Trophoblast cell (in vitro differentiated cells and primary cell): ENCODE measurements around the gene ITGA5.

Experiments
- DNase-seq, 2 donors: peaks; one replicate each; pipeline ENCODE4 v3.0.0-alpha.2; 2016
- H2AFZ ChIP-seq: 2 replicates; pipeline ENCODE4 v1.6.1; 2013; ENCODE audit warnings: low read length, moderate library complexity, mild to moderate bottlenecking; ENCODE audit not compliant: insufficient read depth, poor library complexity
- H2AK5ac ChIP-seq: 2 replicates; pipeline ENCODE4 v1.6.1; 2013; ENCODE audit warnings: mild to moderate bottlenecking, low read length
- H2BK120ac ChIP-seq: 2 replicates; pipeline ENCODE4 v1.6.1; 2013; ENCODE audit warnings: low read length, mild to moderate bottlenecking, moderate library complexity; ENCODE audit not compliant: insufficient read depth, poor library complexity
- H2BK12ac ChIP-seq: 2 replicates; pipeline ENCODE4 v1.6.1; 2013; ENCODE audit warnings: mild to moderate bottlenecking, low read length, moderate library complexity
- H2BK5ac ChIP-seq: 2 replicates; pipeline ENCODE4 v1.6.1; 2013; ENCODE audit warnings: low read length, low read depth, moderate library complexity, mild to moderate bottlenecking; ENCODE audit not compliant: poor library complexity
- H3K14ac ChIP-seq: 2 replicates; pipeline ENCODE4 v1.6.1; 2013; ENCODE audit warnings: mild to moderate bottlenecking, low read length
- H3K18ac ChIP-seq: 2 replicates; pipeline ENCODE4 v1.6.1; 2013; ENCODE audit warnings: mild to moderate bottlenecking, low read length
- H3K23ac ChIP-seq: 2 replicates; pipeline ENCODE4 v1.6.1; 2013; ENCODE audit warnings: low read length
- H3K27ac ChIP-seq: 2 replicates; pipeline ENCODE4 v1.5.1; 2013; ENCODE audit warnings: low read depth, mild to moderate bottlenecking, inconsistent platforms, low read length, moderate library complexity
- H3K27me3 ChIP-seq: 2 replicates; pipeline ENCODE4 v1.6.1; 2013; ENCODE audit warnings: inconsistent platforms, mild to moderate bottlenecking, low read length, moderate library complexity; ENCODE audit not compliant: insufficient read depth
- H3K36me3 ChIP-seq, 2 experiments: 1 replicate in 1 of 2; 2 replicates in 1 of 2; pipeline ENCODE4 v1.6.1; 2013; ENCODE audit warnings: low read length in 2 of 2, mild to moderate bottlenecking in 2 of 2, moderate library complexity in 1 of 2; ENCODE audit not compliant: insufficient read depth in 2 of 2, control insufficient read depth in 1 of 2
- H3K4ac ChIP-seq: 2 replicates; pipeline ENCODE4 v1.6.1; 2013; ENCODE audit warnings: low read depth, mild to moderate bottlenecking, low read length, moderate library complexity
- H3K4me1 ChIP-seq, 2 experiments: 1 replicate in 1 of 2; 2 replicates in 1 of 2; pipeline ENCODE4 v1.6.1; 2013; ENCODE audit warnings: low read length in 2 of 2, mild to moderate bottlenecking in 2 of 2, moderate library complexity in 1 of 2; ENCODE audit not compliant: insufficient read depth in 2 of 2, control insufficient read depth in 1 of 2
- H3K4me2 ChIP-seq: 2 replicates; pipeline ENCODE4 v1.6.1; 2013; ENCODE audit warnings: inconsistent platforms, mild to moderate bottlenecking, low read length, moderate library complexity
- H3K4me3 ChIP-seq: 2 replicates; pipeline ENCODE4 v1.5.1; 2013; ENCODE audit warnings: mild to moderate bottlenecking, low read depth, low read length, inconsistent platforms
- H3K79me1 ChIP-seq: one replicate; pipeline ENCODE4 v1.6.1; 2013; ENCODE audit warnings: low read length
- H3K79me2 ChIP-seq: 2 replicates; pipeline ENCODE4 v1.6.1; 2013; ENCODE audit warnings: low read length, mild to moderate bottlenecking; ENCODE audit not compliant: control insufficient read depth, insufficient read depth, poor library complexity
- H3K9ac ChIP-seq: 2 replicates; pipeline ENCODE4 v1.6.1; 2013; ENCODE audit warnings: mild to moderate bottlenecking, low read length
- H3K9me3 ChIP-seq: 2 replicates; pipeline ENCODE4 v1.6.1; 2013; ENCODE audit warnings: low read depth, mild to moderate bottlenecking, control low read depth, inconsistent platforms, low read length; ENCODE audit not compliant: insufficient read depth
- H4K12ac ChIP-seq: 2 replicates; pipeline ENCODE4 v1.6.1; 2013; ENCODE audit warnings: low read depth, mild to moderate bottlenecking, low read length, moderate library complexity
- H4K8ac ChIP-seq: 2 replicates; pipeline ENCODE4 v1.6.1; 2013; ENCODE audit warnings: low read depth, mild to moderate bottlenecking, low read length, moderate library complexity
- H4K91ac ChIP-seq: one replicate; pipeline ENCODE4 v1.6.1; 2013; ENCODE audit warnings: low read depth, mild to moderate bottlenecking, low read length, moderate library complexity
- WGBS: extraction: QIAGEN DNeasy Blood & Tissue Kit; methylation state at CpG from one replicate; pipeline ENCODE4 v1.1.7; 2013; ENCODE audit warnings: missing lambda C conversion rate; ENCODE audit not compliant: insufficient read length, insufficient coverage; ENCODE audit errors: extremely low coverage; 5-methylcytosine and 5-hydroxymethylcytosine counted together

Gene ITGA5

GRCh38 chr12:54448344-54448743, 29.3 kb upstream of the ITGA5 start:
- no peak overlapping the region for H2AFZ ChIP-seq
- H2BK12ac ChIP-seq, result no peak overlapping the region
- no peaks in the 10 kb centered on the region for H3K9me3 ChIP-seq
- no peak overlapping the region for H3K4ac ChIP-seq
- no peak overlapping the region for H3K4me3 ChIP-seq
- no peak overlapping the region for H3K23ac ChIP-seq
- H3K18ac ChIP-seq, result no peak overlapping the region
- whole genome bisulfite sequencing, result no CpG with 5 or more reads among the region's 4 CpGs
- no peak overlapping the region for H3K9ac ChIP-seq
- no peaks in the 10 kb centered on the region for H3K27me3 ChIP-seq
- no peaks in the 10 kb centered on the region for H3K4me1 ChIP-seq
- no peak overlapping the region for H3K27ac ChIP-seq
- H4K8ac ChIP-seq, result no peak overlapping the region
- no peak overlapping the region for H2BK120ac ChIP-seq
- H2BK5ac ChIP-seq, result no peak overlapping the region
- no peak overlapping the region for H4K91ac ChIP-seq
- H3K4me2 ChIP-seq, result no peak overlapping the region
- H3K14ac ChIP-seq, result no peak overlapping the region
- H3K79me1 ChIP-seq, result no peaks in the 10 kb centered on the region
- H3K36me3 ChIP-seq, result no peaks in the 10 kb centered on the region
- DNase-seq, result no peak
- H4K12ac ChIP-seq, result no peak overlapping the region
- no peaks in the 10 kb centered on the region for H3K79me2 ChIP-seq
- H2AK5ac ChIP-seq, result no peak overlapping the region

- Histone ChIP-seq H3K4me1 (no peaks in the 10 kb centered on the region), H2BK12ac (no peak overlapping the region), H3K23ac (no peak overlapping the region), H3K27ac (no peak overlapping the region), H3K4ac (no peak overlapping the region), H4K91ac (no peak overlapping the region), H3K9ac (no peak overlapping the region), H3K18ac (no peak overlapping the region), H3K36me3 (no peaks in the 10 kb centered on the region), H2AK5ac (no peak overlapping the region), H3K79me2 (no peaks in the 10 kb centered on the region), H4K12ac (no peak overlapping the region), H3K14ac (no peak overlapping the region), H2AFZ (no peak overlapping the region), H3K27me3 (no peaks in the 10 kb centered on the region), H3K4me2 (no peak overlapping the region), H4K8ac (no peak overlapping the region), H3K79me1 (no peaks in the 10 kb centered on the region), H3K9me3 (no peaks in the 10 kb centered on the region), H2BK120ac (no peak overlapping the region), H2BK5ac (no peak overlapping the region), H3K4me3 (no peak overlapping the region)
- DNase-seq, result no peak
- no CpG with 5 or more reads among the region's 2 CpGs for WGBS
These were observed 28.9 kb upstream of the ITGA5 start for GRCh38 chr12:54447917-54448316.

- Histone ChIP-seq H3K79me2 (no peaks in the 10 kb centered on the region), H3K4ac (no peak overlapping the region), H2BK5ac (no peak overlapping the region), H4K8ac (no peak overlapping the region), H3K23ac (no peak overlapping the region), H3K4me2 (no peak overlapping the region), H2BK12ac (no peak overlapping the region), H3K4me1 (no peaks in the 10 kb centered on the region), H4K91ac (no peak overlapping the region), H3K9ac (no peak overlapping the region), H3K9me3 (no peaks in the 10 kb centered on the region), H3K79me1 (no peaks in the 10 kb centered on the region), H3K36me3 (no peaks in the 10 kb centered on the region), H4K12ac (no peak overlapping the region), H2AK5ac (no peak overlapping the region), H3K27ac (no peak overlapping the region), H3K27me3 (no peaks in the 10 kb centered on the region), H3K4me3 (no peak overlapping the region), H2BK120ac (no peak overlapping the region), H3K14ac (no peak overlapping the region), H3K18ac (no peak overlapping the region), H2AFZ (no peak overlapping the region)
- no peak for DNase-seq
These were observed 25.1 kb upstream of the ITGA5 start for GRCh38 chr12:54444206-54444605.

GRCh38 chr12:54443446-54443845, 24.4 kb upstream of the ITGA5 start:
- Histone ChIP-seq H3K27me3 (no peaks in the 10 kb centered on the region), H3K18ac (no peak overlapping the region), H3K14ac (no peak overlapping the region), H2BK5ac (no peak overlapping the region), H3K27ac (no peak overlapping the region), H3K9ac (no peak overlapping the region), H2AK5ac (no peak overlapping the region), H3K23ac (no peak overlapping the region), H3K4me2 (no peak overlapping the region), H3K9me3 (no peaks in the 10 kb centered on the region), H3K79me1 (no peaks in the 10 kb centered on the region), H3K4ac (no peak overlapping the region), H3K4me1 (no peaks in the 10 kb centered on the region), H2BK12ac (no peak overlapping the region), H2BK120ac (no peak overlapping the region), H4K12ac (no peak overlapping the region), H3K79me2 (no peaks in the 10 kb centered on the region), H3K4me3 (no peak overlapping the region), H2AFZ (no peak overlapping the region), H3K36me3 (no peaks in the 10 kb centered on the region), H4K91ac (no peak overlapping the region), H4K8ac (no peak overlapping the region)
- no peak for DNase-seq
- WGBS, result no CpG with 5 or more reads among the region's 4 CpGs

- Histone ChIP-seq H4K12ac (no peak overlapping the region), H2AK5ac (no peak overlapping the region), H3K79me2 (no peaks in the 10 kb centered on the region), H3K4ac (no peak overlapping the region), H3K27ac (no peak overlapping the region), H3K36me3 (no peaks in the 10 kb centered on the region), H2BK5ac (no peak overlapping the region), H3K4me3 (no peak overlapping the region), H3K4me2 (no peak overlapping the region), H3K79me1 (no peaks in the 10 kb centered on the region), H4K8ac (no peak overlapping the region), H3K18ac (no peak overlapping the region), H2BK120ac (no peak overlapping the region), H3K14ac (no peak overlapping the region), H3K9me3 (no peaks in the 10 kb centered on the region), H2BK12ac (no peak overlapping the region), H3K27me3 (no peaks in the 10 kb centered on the region), H3K4me1 (no peaks in the 10 kb centered on the region), H4K91ac (no peak overlapping the region), H3K9ac (no peak overlapping the region), H3K23ac (no peak overlapping the region), H2AFZ (no peak overlapping the region)
- no peak for DNase-seq
- WGBS, result no CpG with 5 or more reads among the region's 1 CpG
These were observed 23.9 kb upstream of the ITGA5 start for GRCh38 chr12:54442961-54443360.
